OCI-LY7 (cell line): Measurements from ENCODE around the gene OGDH.

Experiments used
- CTCF ChIP-seq: fragments of 200-600 bp; sonication (generic); conservative IDR thresholded peaks from 2 replicates; pipeline ENCODE4 v1.5.1; 2014; ENCODE audit warnings: mild to moderate bottlenecking, antibody characterized with exemption, low read length, moderate library complexity, mixed read lengths
- EZH2phosphoT487 ChIP-seq: fragments of 200-600 bp; sonication (generic); IDR thresholded peaks from 2 replicates; pipeline ENCODE4 v1.6.1; 2018; ENCODE audit warnings: low read depth, borderline replicate concordance, mild to moderate bottlenecking, mixed run types, antibody characterized with exemption, low read length, moderate library complexity, mixed read lengths

- TF ChIP-seq CTCF: no peak
- no peak for TF ChIP-seq EZH2phosphoT487
These were observed 36.8 kb downstream of the OGDH start for GRCh38 chr7:44643206-44643605.
